AG04450 (cell line): ENCODE measurements around the gene BCL10. TPM values are rescaled to one million over a fixed set of nuclear protein-coding genes. Genes with fewer than 3 reads are reported as not detected.

Experiments
- CTCF ChIA-PET: fragments of 300-600, 350-600 bp; formaldehyde crosslinking; extraction: SDS; loops from one replicate; lab custom pipeline; 2022; ENCODE audit warnings: antibody characterized with exemption, inconsistent platforms; lab: Charles Lee
- POLR2A ChIA-PET: fragments of 350-600 bp; formaldehyde crosslinking; extraction: SDS; loops from one replicate; lab custom pipeline; 2021; ENCODE audit warnings: antibody characterized with exemption, inconsistent platforms; lab: Yijun Ruan, JAX
- DNase-seq: peaks from one replicate; pipeline ENCODE4 v3.0.0-alpha.2; 2011; ENCODE audit warnings: low read depth, low spot score
- H3K27ac ChIP-seq: one replicate; pipeline ENCODE4 v1.5.1; 2012; ENCODE audit warnings: low read depth, low read length, control low read depth
- H3K27me3 ChIP-seq: one replicate; pipeline ENCODE4 v1.6.0; 2012; ENCODE audit warnings: low read length; ENCODE audit not compliant: control insufficient read depth, insufficient read depth
- H3K4me3 ChIP-seq: 2 replicates; pipeline ENCODE4 v1.5.1; 2011; ENCODE audit warnings: mild to moderate bottlenecking, low read depth, low read length, control low read depth
- H3K9me3 ChIP-seq: 2 replicates; pipeline ENCODE4 v1.5.1; 2012; ENCODE audit warnings: low read length; ENCODE audit not compliant: control insufficient read depth, insufficient read depth
- polyA plus RNA-seq: library from polyadenylated mRNA; depleted of rRNA; stranded (reverse); fragments of >200 nt; gene quantifications from 2 replicates; pipeline ENCODE4 v1.2.3, GENCODE V29; 2011
- TF ChIP-seq, protein P1 (sequence below): IDR thresholded peaks from 2 replicates; pipeline ENCODE4 v1.5.1; 2011; ENCODE audit warnings: low read depth, low read length, control low read depth, inconsistent platforms

Gene BCL10
- polyA plus RNA-seq, 1 experiment = 19.4 TPM

DNA sequence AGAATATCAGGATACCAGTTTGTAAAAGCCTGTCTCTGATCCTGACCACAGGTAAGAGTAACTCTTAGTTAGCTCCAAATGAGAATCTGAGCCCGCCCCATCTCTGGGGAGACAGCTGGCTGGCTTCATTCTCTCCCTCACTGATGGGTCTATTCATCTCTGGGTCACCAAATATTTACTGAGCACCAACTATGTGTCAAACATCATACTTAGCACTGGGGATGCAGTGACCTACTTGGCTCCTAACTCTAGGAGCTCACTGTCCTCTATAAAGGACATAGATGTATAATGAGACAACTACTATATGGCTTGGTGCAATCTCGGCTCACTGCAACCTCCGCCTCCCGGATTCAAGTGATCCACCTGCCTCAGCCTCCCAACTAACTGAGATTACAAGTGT is 29.8 kb upstream of the BCL10 start:
- no peaks in the 10 kb centered on the region; the same call in 1 of the 2 replicates for H3K9me3 ChIP-seq
- no peak overlapping the region for H3K4me3 ChIP-seq
- POLR2A ChIA-PET = no interaction called here
- no peak for DNase-seq
- CTCF ChIA-PET = interaction anchor here (1.0 kb wide), 1 partner anchor 386 kb away, joined by 6 read pairs; no protein-coding TSS in a partner anchor
- H3K27me3 ChIP-seq = no peaks in the 10 kb centered on the region
- TF ChIP-seq, protein P1, sequence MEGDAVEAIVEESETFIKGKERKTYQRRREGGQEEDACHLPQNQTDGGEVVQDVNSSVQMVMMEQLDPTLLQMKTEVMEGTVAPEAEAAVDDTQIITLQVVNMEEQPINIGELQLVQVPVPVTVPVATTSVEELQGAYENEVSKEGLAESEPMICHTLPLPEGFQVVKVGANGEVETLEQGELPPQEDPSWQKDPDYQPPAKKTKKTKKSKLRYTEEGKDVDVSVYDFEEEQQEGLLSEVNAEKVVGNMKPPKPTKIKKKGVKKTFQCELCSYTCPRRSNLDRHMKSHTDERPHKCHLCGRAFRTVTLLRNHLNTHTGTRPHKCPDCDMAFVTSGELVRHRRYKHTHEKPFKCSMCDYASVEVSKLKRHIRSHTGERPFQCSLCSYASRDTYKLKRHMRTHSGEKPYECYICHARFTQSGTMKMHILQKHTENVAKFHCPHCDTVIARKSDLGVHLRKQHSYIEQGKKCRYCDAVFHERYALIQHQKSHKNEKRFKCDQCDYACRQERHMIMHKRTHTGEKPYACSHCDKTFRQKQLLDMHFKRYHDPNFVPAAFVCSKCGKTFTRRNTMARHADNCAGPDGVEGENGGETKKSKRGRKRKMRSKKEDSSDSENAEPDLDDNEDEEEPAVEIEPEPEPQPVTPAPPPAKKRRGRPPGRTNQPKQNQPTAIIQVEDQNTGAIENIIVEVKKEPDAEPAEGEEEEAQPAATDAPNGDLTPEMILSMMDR = no peak
- no peak overlapping the region for H3K27ac ChIP-seq

DNA sequence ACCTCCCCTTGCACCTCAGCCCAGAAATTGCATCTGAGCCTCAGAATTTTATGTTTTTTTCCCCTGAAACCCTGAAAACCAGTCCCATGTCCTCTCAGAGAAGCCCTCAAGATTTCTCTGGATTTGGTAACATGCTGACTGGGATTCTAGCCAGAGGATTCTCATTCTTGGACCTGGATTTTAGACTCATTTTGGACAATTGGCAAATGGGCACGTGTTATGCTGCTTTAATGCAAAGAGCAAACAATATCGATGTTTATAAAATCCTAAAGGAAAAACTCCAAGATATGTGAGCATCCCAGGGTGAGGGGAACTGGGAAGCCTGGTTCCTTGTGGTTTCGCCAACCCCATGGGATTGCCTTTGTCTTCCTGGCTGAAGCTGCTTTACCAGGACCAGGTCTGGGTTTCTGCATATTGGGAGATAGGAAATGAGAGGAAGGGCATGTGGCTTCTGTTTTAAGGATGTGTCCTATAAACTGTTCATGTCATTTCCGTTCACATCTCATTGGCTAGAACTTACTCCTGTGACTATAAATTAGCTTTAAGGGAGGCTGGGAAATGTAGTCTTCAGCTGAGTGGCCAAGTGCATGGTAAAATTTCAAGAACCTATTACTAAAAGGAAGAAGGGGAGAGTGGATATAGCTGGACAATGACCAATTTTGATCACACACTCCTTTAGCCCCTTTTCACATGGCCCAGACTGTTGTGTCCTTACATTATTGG is 27.2 kb upstream of the BCL10 start:
- no peaks in the 10 kb centered on the region for H3K27me3 ChIP-seq
- no peaks in the 10 kb centered on the region; the same call in 1 of the 2 replicates for H3K9me3 ChIP-seq
- no peak overlapping the region for H3K27ac ChIP-seq
- no peak for DNase-seq
- H3K4me3 ChIP-seq = no peak overlapping the region
- ChIA-PET POLR2A (no interaction called here), CTCF (no interaction called here)
- TF ChIP-seq, protein P1 = no peak

DNA sequence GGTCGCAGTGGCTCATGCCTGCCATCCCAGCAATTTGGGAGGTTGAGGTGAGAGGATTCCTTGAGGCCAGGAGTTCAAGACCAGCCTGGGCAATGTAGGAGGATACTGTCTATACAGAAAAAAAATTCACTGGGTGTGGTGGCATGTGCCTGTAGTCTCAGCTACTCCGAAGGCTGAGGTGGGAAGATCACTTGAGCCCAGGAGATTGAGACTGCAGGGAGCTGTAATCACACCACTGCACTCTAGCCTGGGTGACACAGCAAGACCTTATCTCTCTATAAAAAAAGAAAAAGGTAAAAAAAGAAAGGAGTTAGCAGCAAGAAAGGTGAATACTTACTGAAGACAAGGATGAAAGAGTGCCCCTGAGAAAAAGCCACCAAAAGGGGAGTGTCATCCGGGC is 23.7 kb upstream of the BCL10 start:
- TF ChIP-seq, protein P1 = no peak
- ChIA-PET CTCF (interaction anchor here (0.6 kb wide), 1 partner anchor 318 kb away, joined by 3 read pairs; no protein-coding TSS in a partner anchor), POLR2A (no interaction called here)
- Histone ChIP-seq H3K4me3 (no peak overlapping the region), H3K27ac (no peak overlapping the region), H3K9me3 (no peaks in the 10 kb centered on the region; the same call in 1 of the 2 replicates), H3K27me3 (no peaks in the 10 kb centered on the region)
- DNase-seq = no peak

GRCh38 chr1:85297855-85298629 is 21.6 kb upstream of the BCL10 start:
- peak; percentile 98 for DNase-seq
- ChIA-PET POLR2A (interaction anchor here (0.9 to 1.8 kb wide), 4 partner anchors 8 to 280 kb away, joined by 3 to 11 read pairs (median 4); partner anchors contain the start of genes BCL10 and C1orf52), CTCF (interaction anchor here (0.6 to 3.1 kb wide), 5 partner anchors 10 to 1406 kb away, joined by 4 to 12 read pairs (median 6); partner anchors contain the start of genes C1orf52 and SH3GLB1)
- H3K4me3 ChIP-seq = peak overlapping the region; percentile 20; the same call in 1 of the 2 replicates
- H3K9me3 ChIP-seq = no peaks in the 10 kb centered on the region; the same call in 1 of the 2 replicates
- peak overlapping the region; percentile 94 for H3K27ac ChIP-seq
- no peaks in the 10 kb centered on the region for H3K27me3 ChIP-seq
- TF ChIP-seq, protein P1 = no peak
